Measurements from ENCODE around the gene IFI44L.

Gene IFI44L

GRCh38 chr1:78683079-78683478 is 62.8 kb downstream of the IFI44L start:
- in situ Hi-C loops (cut with HindIII; ENCODE audit: low sequenced_read_pairs) = loop anchor here (10.0 kb wide), 1 partner anchor 538 kb away; no protein-coding TSS in a partner anchor

- in situ Hi-C loops (cut with HindIII; ENCODE audit: low sequenced_read_pairs) = loop anchor here (10.0 kb wide), 1 partner anchor 543 kb away; no protein-coding TSS in a partner anchor
Observed at GRCh38 chr1:78687315-78687714, 67.1 kb downstream of the IFI44L start.

DNA sequence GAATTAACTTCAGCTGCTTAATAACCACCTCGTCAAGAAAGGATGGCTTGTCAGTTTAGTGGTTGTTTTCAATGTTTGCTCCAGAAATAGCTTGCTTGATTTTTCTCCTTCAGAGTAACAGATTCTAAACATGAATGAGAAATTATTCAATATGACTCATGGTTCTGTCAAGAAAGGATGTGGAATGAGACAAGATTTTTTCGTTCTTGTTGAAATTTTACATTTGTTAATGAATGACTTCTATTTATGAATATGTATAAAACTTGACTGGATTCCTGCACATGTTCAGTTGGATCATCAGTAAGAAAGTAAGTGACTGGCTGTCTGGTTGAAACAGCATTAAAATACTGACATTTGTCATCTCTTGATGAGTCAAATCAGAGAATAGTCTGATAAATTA is 67.7 kb downstream of the IFI44L start:
- in situ Hi-C loops (cut with HindIII; ENCODE audit: low sequenced_read_pairs) = loop anchor here (10.0 kb wide), 1 partner anchor 543 kb away; no protein-coding TSS in a partner anchor

- in situ Hi-C loops (cut with HindIII; ENCODE audit: low sequenced_read_pairs) = loop anchor here (10.0 kb wide), 1 partner anchor 544 kb away; no protein-coding TSS in a partner anchor
Observed at GRCh38 chr1:78688697-78689096, 68.4 kb downstream of the IFI44L start.

GRCh38 chr1:78690516-78690915 is 70.3 kb downstream of the IFI44L start:
- in situ Hi-C loops (cut with HindIII; ENCODE audit: low sequenced_read_pairs) = no loop called here

- in situ Hi-C loops (cut with HindIII; ENCODE audit: low sequenced_read_pairs) = no loop called here
Observed at GRCh38 chr1:78691995-78692747, 71.9 kb downstream of the IFI44L start.

Data from endothelial cell of hepatic sinusoid (primary cell).